Measurements from ENCODE around the gene DDR1.

Gene DDR1

GRCh38 chr6:30839671-30840070 lies 44.6 kb upstream of the DDR1 start:
- no peak overlapping the region for H3K4me3 ChIP-seq (ENCODE audit: low read depth, low read length)
- DNase-seq (ENCODE audit: low read depth): no peak
- TF ChIP-seq CTCF (IDR thresholded peaks at IDR 0.05; ENCODE audit: insufficient read depth, low read depth, low read length, missing control alignments): no peak

GRCh38 chr6:30840084-30840934 lies 44.0 kb upstream of the DDR1 start:
- no peak for TF ChIP-seq CTCF (IDR thresholded peaks at IDR 0.05; ENCODE audit: insufficient read depth, low read depth, low read length, missing control alignments)
- no peak overlapping the region for H3K4me3 ChIP-seq (ENCODE audit: low read depth, low read length)
- DNase-seq (ENCODE audit: low read depth): no peak

GRCh38 chr6:30840935-30841643 lies 43.2 kb upstream of the DDR1 start:
- DNase-seq (ENCODE audit: low read depth): no peak
- no peak for TF ChIP-seq CTCF (IDR thresholded peaks at IDR 0.05; ENCODE audit: insufficient read depth, low read depth, low read length, missing control alignments)
- no peak overlapping the region for H3K4me3 ChIP-seq (ENCODE audit: low read depth, low read length)

- TF ChIP-seq CTCF (IDR thresholded peaks at IDR 0.05; ENCODE audit: insufficient read depth, low read depth, low read length, missing control alignments): no peak
- DNase-seq (ENCODE audit: low read depth): no peak
Measured at GRCh38 chr6:30841644-30842504, 42.4 kb upstream of the DDR1 start.

GRCh38 chr6:30842754-30843610 lies 41.3 kb upstream of the DDR1 start:
- TF ChIP-seq CTCF (IDR thresholded peaks at IDR 0.05; ENCODE audit: insufficient read depth, low read depth, low read length, missing control alignments): no peak

More at GRCh38 chr6:30841644-30842504, 42.4 kb upstream of the DDR1 start:
- no peak overlapping the region for H3K4me3 ChIP-seq (ENCODE audit: low read depth, low read length)

GRCh38 chr6:30843611-30843998 lies 40.7 kb upstream of the DDR1 start:
- no peak overlapping the region for H3K4me3 ChIP-seq (ENCODE audit: low read depth, low read length)
- TF ChIP-seq CTCF (IDR thresholded peaks at IDR 0.05; ENCODE audit: insufficient read depth, low read depth, low read length, missing control alignments): no peak
- no peak for DNase-seq (ENCODE audit: low read depth)

More at GRCh38 chr6:30842754-30843610, 41.3 kb upstream of the DDR1 start:
- no peak for DNase-seq (ENCODE audit: low read depth)
- no peak overlapping the region for H3K4me3 ChIP-seq (ENCODE audit: low read depth, low read length)

Data from GM12865 (cell line).